ENCODE results near the gene BRI3BP.
"Not testable (repeated sequence)": the region's sequence is repeated elsewhere in the genome, so short reads cannot be mapped to it uniquely, and the experiment has no call there.

The BRI3BP gene

GRCh38 chr12:125070112-125070511 lies 76.7 kb downstream of the BRI3BP start:
- DNase-seq (ENCODE audit: low read depth, low spot score), result no peak
- ChIA-PET POLR2A (no interaction called here), CTCF (interaction anchor here (1.3 to 1.5 kb wide), 2 partner anchors 77 to 164 kb away, joined by 3 to 4 read pairs; partner anchors contain the start of gene BRI3BP)
- H3K4me3 ChIP-seq (ENCODE audit: low read depth, low read length), result no peak overlapping the region
- no peak for TF ChIP-seq CTCF (IDR thresholded peaks at IDR 0.05; ENCODE audit: insufficient read depth, low read length, missing control alignments)

GRCh38 chr12:125070661-125071390 lies 77.4 kb downstream of the BRI3BP start:
- no peak for TF ChIP-seq CTCF (IDR thresholded peaks at IDR 0.05; ENCODE audit: insufficient read depth, low read length, missing control alignments)
- ChIA-PET POLR2A (interaction anchor here (0.5 kb wide), 1 partner anchor 118 kb away, joined by 4 read pairs; no protein-coding TSS in a partner anchor), CTCF (interaction anchor here (1.3 to 1.5 kb wide), 2 partner anchors 77 to 165 kb away, joined by 3 to 4 read pairs; partner anchors contain the start of gene BRI3BP)
- no peak for DNase-seq (ENCODE audit: low read depth, low spot score)
- no peak overlapping the region for H3K4me3 ChIP-seq (ENCODE audit: low read depth, low read length)

- ChIA-PET CTCF (no interaction called here), POLR2A (no interaction called here)
- no peak for DNase-seq (ENCODE audit: low read depth, low spot score)
- no peak for TF ChIP-seq CTCF (IDR thresholded peaks at IDR 0.05; ENCODE audit: insufficient read depth, low read length, missing control alignments)
- H3K4me3 ChIP-seq (ENCODE audit: low read depth, low read length), result no peak overlapping the region
Measured at GRCh38 chr12:125071456-125071855, 78.0 kb downstream of the BRI3BP start.

GRCh38 chr12:125072496-125072895 lies 79.1 kb downstream of the BRI3BP start:
- no peak for TF ChIP-seq CTCF (IDR thresholded peaks at IDR 0.05; ENCODE audit: insufficient read depth, low read length, missing control alignments)
- DNase-seq (ENCODE audit: low read depth, low spot score), result no peak
- CTCF ChIA-PET, result no interaction called here
- no peak overlapping the region for H3K4me3 ChIP-seq (ENCODE audit: low read depth, low read length)
- POLR2A ChIA-PET, result no interaction called here

GRCh38 chr12:125074294-125074693 lies 80.8 kb downstream of the BRI3BP start:
- H3K4me3 ChIP-seq (ENCODE audit: low read depth, low read length); POLR2A ChIA-PET: not testable (repeated sequence)
- CTCF ChIA-PET, result interaction anchor here (0.8 to 1.1 kb wide), 2 partner anchors 9 to 11 kb away, joined by 3 read pairs; partner anchors contain the start of gene AACS

GRCh38 chr12:125076103-125076502 lies 82.7 kb downstream of the BRI3BP start:
- ChIA-PET POLR2A (no interaction called here), CTCF (no interaction called here)
- H3K4me3 ChIP-seq (ENCODE audit: low read depth, low read length), result no peak overlapping the region
- TF ChIP-seq CTCF (IDR thresholded peaks at IDR 0.05; ENCODE audit: insufficient read depth, low read length, missing control alignments), result no peak
- DNase-seq (ENCODE audit: low read depth, low spot score), result no peak

More at GRCh38 chr12:125074294-125074693, 80.8 kb downstream of the BRI3BP start:
- not testable (repeated sequence) for DNase-seq (ENCODE audit: low read depth, low spot score)

- ChIA-PET POLR2A (no interaction called here), CTCF (interaction anchor here (0.6 to 1.3 kb wide), 2 partner anchors 15 to 61 kb away, joined by 3 read pairs; no protein-coding TSS in a partner anchor)
- no peak overlapping the region for H3K4me3 ChIP-seq (ENCODE audit: low read depth, low read length)
- TF ChIP-seq CTCF (IDR thresholded peaks at IDR 0.05; ENCODE audit: insufficient read depth, low read length, missing control alignments), result no peak
- no peak for DNase-seq (ENCODE audit: low read depth, low spot score)
Measured at GRCh38 chr12:125079084-125079483, 85.6 kb downstream of the BRI3BP start.

All from AG04449 (cell line).